HG03108 (cell line): ENCODE data around the gene TRIM8.

ENCODE experiments used
- ATAC-seq: cut with Tn5 transposase; IDR thresholded peaks from one replicate; pipeline ENCODE4 v1.9.1; 2021; ENCODE audit warnings: moderate library complexity; ENCODE audit not compliant: unreplicated experiment

Gene TRIM8

GRCh38 chr10:102668326-102669107 is 24.2 kb downstream of the TRIM8 start:
- no peak for ATAC-seq

- ATAC-seq, result no peak
Measured at GRCh38 chr10:102669206-102670064, 25.2 kb downstream of the TRIM8 start.

- ATAC-seq, result no peak
Measured at GRCh38 chr10:102670065-102670670, 25.9 kb downstream of the TRIM8 start.

- ATAC-seq, result no peak
Measured at GRCh38 chr10:102670871-102671434, 26.7 kb downstream of the TRIM8 start.

GRCh38 chr10:102673236-102673818 is 29.0 kb downstream of the TRIM8 start:
- no peak for ATAC-seq

GRCh38 chr10:102673819-102674511 is 29.7 kb downstream of the TRIM8 start:
- ATAC-seq, result no peak

GRCh38 chr10:102674566-102674965 is 30.3 kb downstream of the TRIM8 start:
- no peak for ATAC-seq

GRCh38 chr10:102675011-102675665 is 30.9 kb downstream of the TRIM8 start:
- no peak for ATAC-seq

- ATAC-seq, result no peak
Measured at GRCh38 chr10:102675666-102676533, 31.6 kb downstream of the TRIM8 start.

- no peak for ATAC-seq
Measured at GRCh38 chr10:102676534-102677315, 32.4 kb downstream of the TRIM8 start.

GRCh38 chr10:102677331-102678067 is 33.2 kb downstream of the TRIM8 start:
- no peak for ATAC-seq

- no peak for ATAC-seq
Measured at GRCh38 chr10:102678068-102678400, 33.8 kb downstream of the TRIM8 start.

- no peak for ATAC-seq
Measured at GRCh38 chr10:102678842-102679289, 34.6 kb downstream of the TRIM8 start.

- no peak for ATAC-seq
Measured at GRCh38 chr10:102679596-102679995, 35.3 kb downstream of the TRIM8 start.

GRCh38 chr10:102681696-102682095 is 37.4 kb downstream of the TRIM8 start:
- ATAC-seq, result no peak

- ATAC-seq, result no peak
Measured at GRCh38 chr10:102682416-102682815, 38.1 kb downstream of the TRIM8 start.

- no peak for ATAC-seq
Measured at GRCh38 chr10:102682981-102683380, 38.7 kb downstream of the TRIM8 start.
